Psoas muscle (tissue), 8 donors: Measurements from ENCODE around the gene FNDC11. TPM values are rescaled to one million over a fixed set of nuclear protein-coding genes. Genes with fewer than 3 reads are reported as not detected.

Experiments used
- ATAC-seq, 4 donors: fragments of 200-7000 bp; cut with Tn5 transposase; one replicate each; pipeline ENCODE4 v1.9.1; 2020; ENCODE audit warnings: moderate library complexity in 3 of 4, mild to moderate bottlenecking in 2 of 4
- DNase-seq, 2 donors: peaks; one replicate each; pipeline ENCODE4 v3.0.0-alpha.2; 2020
- H3K27ac ChIP-seq: fragments of 200-600 bp; one replicate; pipeline ENCODE4 v1.8.0; 2022
- H3K27me3 ChIP-seq, 3 donors: fragments of 200-600 bp in 1 of 3; one replicate each; pipeline versions ENCODE4 v1.6.1 to v1.8.0; 2013 to 2022; ENCODE audit warnings: low read length in 2 of 3, mild to moderate bottlenecking in 2 of 3, moderate library complexity in 1 of 3; ENCODE audit not compliant: insufficient read depth in 3 of 3
- H3K36me3 ChIP-seq, 2 donors: fragments of 200-600 bp in 1 of 2; one replicate each; pipeline versions ENCODE4 v1.6.1 to v1.8.0; 2013 to 2022; ENCODE audit warnings: low read depth in 1 of 2, mild to moderate bottlenecking in 1 of 2, moderate library complexity in 1 of 2; ENCODE audit not compliant: insufficient read depth in 1 of 2
- H3K4me1 ChIP-seq: fragments of 200-600 bp; one replicate; pipeline ENCODE4 v1.8.0; 2022
- H3K4me3 ChIP-seq: fragments of 200-600 bp; one replicate; pipeline ENCODE4 v1.8.0; 2022; ENCODE audit warnings: mild to moderate bottlenecking
- H3K9me3 ChIP-seq: fragments of 200-600 bp; one replicate; pipeline ENCODE4 v1.8.0; 2022
- WGBS, 3 donors: extraction: QIAGEN DNeasy Blood & Tissue Kit; methylation state at CpG; one replicate each; pipeline versions ENCODE4 v1.1.6 to v1.1.7; 2013; 5-methylcytosine and 5-hydroxymethylcytosine counted together
- intact Hi-C, 2 donors: fragments of 100-400 bp; cut with DNase I; formaldehyde crosslinking; loops; one replicate each; pipeline versions ENCODE4 v1.11.0 to v1.14.2; 2022
- polyA plus RNA-seq, 3 donors: library from polyadenylated mRNA; stranded (reverse); fragments of 200-250 nt; gene quantifications; one replicate each; pipeline ENCODE4 v1.2.3, GENCODE V29; 2013
- total RNA-seq, 4 donors: library from RNA; stranded (reverse); fragmentation: NEBNext Ultra II Directional in 2 of 4; extraction: Animal tissue kit (Norgen Biotek cat#: 25700) in 2 of 4; gene quantifications; one replicate each; pipeline versions ENCODE4 v1.2.1 to v1.2.4, GENCODE V29; 2021 to 2023
- TF ChIP-seq, protein P1 (sequence below): fragments of 200-600 bp; IDR thresholded peaks from one replicate; pipeline ENCODE4 v1.8.0; 2022; ENCODE audit warnings: antibody characterized with exemption
- donor health status: healthy with polysubstance abuse.
- donor health status: DM: no; HTN: no; CAD: no; lungs with moderate emphysema.
- donor health status: Bipolar disorder and iron deficiency.
- donor health status: healthy.
- donor health status: DM: yes; HTN: yes; CAD: no.
- donor health status: DM: no; HTN: no; CAD: no.
- donor health status: DM: no; HTN: no; CAD: no.
- donor health status: DM: yes; HTN: yes; CAD: no.

The FNDC11 gene
- total and polyA plus RNA-seq, 7 donors: 0.07 to 0.14 (median 0.08) TPM; not detected in 4

DNA sequence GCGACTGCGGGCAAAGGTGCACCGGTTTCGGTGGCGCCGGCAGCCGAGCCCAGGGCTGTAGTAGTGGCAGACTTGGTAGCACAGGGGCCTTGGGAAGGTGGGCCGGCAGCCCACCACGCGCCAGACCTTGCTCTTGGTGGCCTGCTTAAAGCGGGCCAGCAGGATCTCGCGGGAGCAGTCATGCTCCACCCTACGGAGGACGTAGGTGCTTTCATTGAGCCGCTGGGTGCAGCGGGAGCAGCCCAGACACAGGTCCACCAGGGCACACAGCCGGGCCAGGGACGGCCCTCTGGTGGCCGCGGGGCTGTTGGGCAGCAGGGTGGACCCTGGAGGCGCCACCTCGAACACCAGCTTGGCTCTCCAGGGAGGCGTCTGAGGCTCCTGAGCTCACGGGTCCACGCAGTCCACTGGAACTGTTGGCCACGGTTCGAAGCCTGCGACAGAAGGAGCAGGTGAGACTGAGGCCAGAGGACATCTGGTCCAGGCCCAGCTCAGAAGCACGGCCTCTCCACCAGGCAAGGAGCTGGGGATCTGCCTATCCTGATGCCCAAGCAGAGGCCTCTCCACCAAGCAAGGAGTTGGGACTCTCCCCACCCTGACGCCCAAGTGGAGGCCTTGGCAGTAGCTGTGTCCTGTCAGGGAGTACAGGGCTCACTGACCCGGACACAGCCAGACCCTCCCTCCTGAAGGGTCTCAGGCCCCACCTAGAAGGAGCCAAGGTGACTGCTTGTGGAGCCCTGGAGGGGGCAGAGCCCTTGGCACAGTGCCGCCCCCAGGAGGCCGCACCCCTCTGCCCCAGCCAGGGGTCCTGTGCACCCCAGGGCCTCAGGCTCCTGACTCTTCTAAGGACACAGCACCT lies 19.1 kb downstream of the FNDC11 start:
- 87 to 90% (median 89%) methylated on average over 30 to 34 of the region's 34 CpGs for WGBS, 3 donors
- intact Hi-C loops: no loop called here
- TF ChIP-seq, protein P1, sequence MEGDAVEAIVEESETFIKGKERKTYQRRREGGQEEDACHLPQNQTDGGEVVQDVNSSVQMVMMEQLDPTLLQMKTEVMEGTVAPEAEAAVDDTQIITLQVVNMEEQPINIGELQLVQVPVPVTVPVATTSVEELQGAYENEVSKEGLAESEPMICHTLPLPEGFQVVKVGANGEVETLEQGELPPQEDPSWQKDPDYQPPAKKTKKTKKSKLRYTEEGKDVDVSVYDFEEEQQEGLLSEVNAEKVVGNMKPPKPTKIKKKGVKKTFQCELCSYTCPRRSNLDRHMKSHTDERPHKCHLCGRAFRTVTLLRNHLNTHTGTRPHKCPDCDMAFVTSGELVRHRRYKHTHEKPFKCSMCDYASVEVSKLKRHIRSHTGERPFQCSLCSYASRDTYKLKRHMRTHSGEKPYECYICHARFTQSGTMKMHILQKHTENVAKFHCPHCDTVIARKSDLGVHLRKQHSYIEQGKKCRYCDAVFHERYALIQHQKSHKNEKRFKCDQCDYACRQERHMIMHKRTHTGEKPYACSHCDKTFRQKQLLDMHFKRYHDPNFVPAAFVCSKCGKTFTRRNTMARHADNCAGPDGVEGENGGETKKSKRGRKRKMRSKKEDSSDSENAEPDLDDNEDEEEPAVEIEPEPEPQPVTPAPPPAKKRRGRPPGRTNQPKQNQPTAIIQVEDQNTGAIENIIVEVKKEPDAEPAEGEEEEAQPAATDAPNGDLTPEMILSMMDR: no peak
- Histone ChIP-seq H3K4me1 (peaks cover 5% of the 10 kb centered on the region), H3K27me3 (peaks cover 0 to 40% (median 5%) of the 10 kb centered on the region in 3 donors), H3K9me3 (no peaks in the 10 kb centered on the region), H3K36me3 (no peaks in the 10 kb centered on the region), H3K4me3 (peak overlapping the region; percentile 70), H3K27ac (peak overlapping the region; percentile 60)
- no peak for DNase-seq
- no peak for ATAC-seq

DNA sequence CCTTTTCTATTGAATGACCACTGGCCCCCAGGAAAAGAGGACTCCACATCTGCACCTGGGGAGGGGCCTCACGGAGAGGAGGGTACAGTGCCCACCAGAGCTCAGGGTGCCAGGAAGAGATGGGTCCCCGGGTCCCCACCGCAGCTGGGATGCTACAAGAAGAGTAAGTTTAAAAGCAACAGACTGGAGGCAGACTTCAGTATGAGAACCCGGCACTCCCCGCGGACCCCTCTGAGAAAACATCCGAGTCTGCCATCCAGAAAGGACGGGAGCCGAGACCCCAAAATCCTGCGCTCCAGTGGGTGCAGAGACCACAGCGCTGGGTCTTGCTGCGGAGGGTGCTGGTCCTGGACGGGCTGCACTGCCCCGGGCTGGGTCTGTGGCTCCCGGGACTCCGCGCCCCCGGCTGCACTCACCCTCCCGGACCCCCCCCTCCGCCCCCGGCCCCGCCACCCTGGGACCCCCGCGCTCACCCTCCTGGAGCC lies 19.7 kb downstream of the FNDC11 start:
- H3K4me1 ChIP-seq: peaks cover 5% of the 10 kb centered on the region
- peak overlapping the region; percentile 70 for H3K4me3 ChIP-seq
- no peaks in the 10 kb centered on the region for H3K36me3 ChIP-seq
- TF ChIP-seq, protein P1: no peak
- H3K27me3 ChIP-seq: peaks cover 0 to 34% (median 5%) of the 10 kb centered on the region in 3 donors
- ATAC-seq: peak in 2 of 4 donors; percentile 7 to 12
- intact Hi-C loops: no loop called here
- DNase-seq: no peak
- H3K9me3 ChIP-seq: no peaks in the 10 kb centered on the region
- peak overlapping the region; percentile 60 for H3K27ac ChIP-seq
- 4 to 6% (median 4%) methylated on average over 10 to 24 of the region's 24 CpGs for WGBS, 3 donors

DNA sequence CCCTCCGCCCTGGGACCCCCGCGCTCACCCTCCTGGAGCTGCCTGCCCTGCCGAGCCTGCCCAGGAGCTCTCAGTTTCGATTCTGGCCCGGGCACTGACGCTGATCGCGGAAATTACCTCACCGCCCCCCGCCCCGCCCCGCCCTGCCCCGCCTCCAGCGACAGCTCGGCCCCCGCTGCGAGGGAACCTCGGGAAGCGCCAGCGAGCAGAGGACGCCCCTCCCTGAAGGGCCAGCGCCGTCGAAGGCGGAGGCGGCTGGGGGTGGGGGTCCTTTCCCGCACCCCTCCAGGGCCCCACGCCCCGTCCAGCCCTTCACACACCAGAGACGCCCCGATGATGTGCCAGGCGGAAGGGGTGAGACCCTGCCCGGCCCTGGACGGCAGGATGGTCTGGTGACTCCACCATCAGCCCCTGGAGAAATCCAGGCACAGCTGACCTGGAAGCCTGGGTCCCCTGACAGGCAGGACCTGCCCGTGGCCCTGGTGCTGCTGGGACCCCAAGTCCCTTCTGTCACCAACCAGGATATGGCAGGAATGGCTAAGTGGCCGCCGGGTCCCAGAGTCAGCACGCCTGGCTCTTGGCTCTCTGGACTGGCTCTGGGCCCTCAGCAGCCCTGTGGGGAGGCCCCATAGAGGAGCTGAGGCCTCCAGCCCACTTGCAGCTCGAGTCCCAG lies 20.3 kb downstream of the FNDC11 start, which contains the start of gene HELZ2:
TSS of gene HELZ2 (minus strand) at position 84 of the 673 bp plus-strand sequence. CDS start 1,854 bp downstream, outside the sequence.
- peak; percentile 74 to 82 for DNase-seq
- H3K27me3 ChIP-seq: peaks cover 0 to 30% (median 5%) of the 10 kb centered on the region in 3 donors
- 8 to 13% (median 11%) methylated on average over 27 to 40 of the region's 40 CpGs for WGBS, 3 donors
- TF ChIP-seq, protein P1: no peak
- H3K36me3 ChIP-seq: no peaks in the 10 kb centered on the region
- H3K9me3 ChIP-seq: no peaks in the 10 kb centered on the region
- peak within 1 kb of the TSS; percentile 60 for H3K27ac ChIP-seq
- ATAC-seq: peak; percentile 34 to 60 (median 58)
- intact Hi-C loops: no loop called here
- H3K4me3 ChIP-seq: peak within 1 kb of the TSS; percentile 70
- H3K4me1 ChIP-seq: peaks cover 5% of the 10 kb centered on the region

DNA sequence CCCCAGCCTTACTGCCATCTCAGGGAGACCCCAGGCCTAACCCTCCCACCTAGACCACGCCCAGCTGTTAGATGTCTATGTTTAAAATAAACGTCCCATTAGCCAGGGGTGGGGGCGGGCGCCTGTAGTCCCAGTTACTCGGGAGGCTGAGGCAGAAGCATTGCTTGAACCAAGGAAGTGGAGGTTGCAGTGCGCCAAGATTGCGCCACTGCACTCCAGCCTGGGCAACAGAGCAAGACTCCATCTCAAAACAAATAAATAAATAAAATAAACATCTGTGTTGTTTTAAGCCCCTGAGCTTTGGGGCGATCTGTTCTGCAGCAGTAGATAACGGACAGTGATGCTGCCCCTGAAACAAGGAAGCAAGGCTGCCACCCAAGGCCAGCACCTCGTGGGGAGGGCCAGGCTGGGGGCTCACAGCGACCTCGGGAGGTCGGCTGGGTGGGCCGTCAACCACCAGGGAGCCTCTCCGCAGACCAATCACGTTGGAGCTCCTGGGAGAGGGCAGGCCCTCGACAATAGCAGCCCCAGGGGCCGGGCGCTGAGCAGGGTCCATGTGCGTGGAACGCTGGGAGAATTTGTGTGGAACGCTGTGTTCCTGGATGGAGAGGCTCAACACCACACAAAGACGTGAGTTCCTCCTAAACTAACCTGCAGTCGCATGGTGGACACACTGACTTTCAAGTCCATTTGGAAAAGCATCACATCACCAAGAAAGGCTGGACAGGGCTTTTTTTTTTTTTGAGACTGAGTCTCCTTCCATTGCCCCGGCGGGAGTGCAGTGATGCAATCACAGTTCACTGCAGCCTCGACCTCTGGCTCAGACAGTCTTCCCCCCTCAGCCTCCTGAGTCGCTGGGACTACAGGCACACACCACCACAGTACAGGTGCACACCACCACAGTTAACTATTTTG lies 21.1 kb downstream of the FNDC11 start:
- no peak overlapping the region for H3K4me3 ChIP-seq
- no peak overlapping the region for H3K27ac ChIP-seq
- H3K9me3 ChIP-seq: no peaks in the 10 kb centered on the region
- intact Hi-C loops: no loop called here
- 67 to 73% (median 69%) methylated on average over 28 of the region's 28 CpGs for WGBS, 3 donors
- peaks cover 0 to 25% (median 5%) of the 10 kb centered on the region in 3 donors for H3K27me3 ChIP-seq
- ATAC-seq: peak in 2 of 4 donors; percentile 1 to 2
- TF ChIP-seq, protein P1: no peak
- DNase-seq: peak in 1 of 2 donors; percentile 58
- no peaks in the 10 kb centered on the region for H3K36me3 ChIP-seq
- peaks cover 5% of the 10 kb centered on the region for H3K4me1 ChIP-seq
